HG03575 (cell line): ENCODE measurements around the gene CLIC6.

ENCODE experiments used
- ATAC-seq: cut with Tn5 transposase; IDR thresholded peaks from one replicate; pipeline ENCODE4 v1.9.1; 2021; ENCODE audit not compliant: unreplicated experiment, insufficient number of reproducible peaks, low FRiP score; ENCODE audit errors: extremely low read depth

The CLIC6 gene

GRCh38 chr21:34745557-34746255 lies 76.9 kb downstream of the CLIC6 start:
- ATAC-seq: no peak

DNA sequence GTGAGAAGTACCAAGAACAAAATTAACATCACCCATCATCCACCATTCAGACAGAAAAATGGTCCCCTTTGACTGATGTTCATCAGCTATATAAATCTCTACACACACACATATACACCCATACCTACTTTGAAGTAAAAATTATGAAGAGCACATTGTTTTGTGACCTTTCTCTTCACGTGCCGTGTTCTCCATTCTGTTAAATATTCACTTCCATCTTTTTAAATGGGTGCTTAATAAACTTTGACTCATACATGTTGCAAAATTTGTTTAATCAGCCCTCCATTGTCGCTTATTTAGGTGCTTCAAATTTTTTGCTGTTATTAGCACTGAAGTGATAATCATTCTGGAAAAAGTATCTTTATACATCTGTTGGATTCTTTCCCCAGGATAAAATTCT lies 80.1 kb downstream of the CLIC6 start:
- no peak for ATAC-seq

GRCh38 chr21:34754690-34755647 lies 86.2 kb downstream of the CLIC6 start:
- ATAC-seq: no peak

DNA sequence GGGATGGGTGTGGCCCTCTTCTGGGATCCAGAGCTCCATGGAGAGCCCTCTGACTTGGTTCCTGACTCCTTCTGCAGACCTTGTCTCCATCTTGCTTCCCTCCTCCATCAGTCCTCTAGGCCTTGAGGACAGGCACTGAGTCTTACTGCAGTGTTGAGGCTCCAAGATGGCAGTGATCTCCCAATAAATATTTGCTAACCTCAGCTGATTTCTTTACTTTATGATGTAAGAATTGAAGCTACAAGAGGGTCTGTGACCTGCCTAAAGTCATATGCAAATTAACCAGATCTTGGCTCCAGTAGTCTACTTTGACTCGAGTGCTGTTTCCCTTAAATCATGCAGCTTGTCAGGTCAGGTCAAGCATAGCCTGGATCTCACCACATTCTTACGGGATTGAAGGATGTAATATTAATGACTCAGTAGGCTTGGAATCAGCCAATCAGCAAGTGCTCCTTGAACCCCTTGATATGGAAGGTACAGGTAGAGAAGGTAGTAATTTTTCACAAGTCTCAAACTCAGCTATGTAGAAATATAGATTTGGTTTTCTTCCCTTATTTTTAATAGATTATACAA lies 93.0 kb downstream of the CLIC6 start:
- no peak for ATAC-seq

GRCh38 chr21:34762786-34763185 lies 94.0 kb downstream of the CLIC6 start:
- no peak for ATAC-seq

DNA sequence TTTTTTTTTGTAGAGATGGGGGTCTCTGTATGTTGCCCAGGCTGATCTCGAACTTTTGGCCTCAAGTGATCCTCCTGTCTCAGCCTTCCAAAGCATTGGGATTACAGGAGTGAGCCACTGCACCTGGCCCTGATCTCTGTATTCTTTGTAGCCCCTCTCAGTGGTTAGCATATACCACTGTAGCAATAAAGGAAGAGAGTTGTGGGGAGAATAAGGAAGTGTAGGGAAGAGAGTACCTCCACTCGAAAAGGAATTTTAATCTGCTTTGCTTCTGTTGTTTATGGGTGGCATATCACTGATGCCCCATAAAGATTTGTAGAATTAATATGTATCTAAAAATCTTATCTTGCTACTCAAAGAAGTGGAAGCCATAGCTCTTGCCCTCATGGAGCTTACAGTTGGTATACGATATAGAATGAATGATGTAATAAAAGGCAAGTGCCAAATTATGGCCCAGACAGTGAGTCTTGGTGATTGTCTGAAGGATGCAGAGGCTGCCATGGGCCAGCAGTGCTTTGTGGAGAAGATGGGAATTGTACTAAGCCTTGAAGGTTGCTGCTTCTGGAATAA lies 96.0 kb downstream of the CLIC6 start:
- no peak for ATAC-seq

GRCh38 chr21:34765619-34766018 lies 96.8 kb downstream of the CLIC6 start:
- no peak for ATAC-seq

DNA sequence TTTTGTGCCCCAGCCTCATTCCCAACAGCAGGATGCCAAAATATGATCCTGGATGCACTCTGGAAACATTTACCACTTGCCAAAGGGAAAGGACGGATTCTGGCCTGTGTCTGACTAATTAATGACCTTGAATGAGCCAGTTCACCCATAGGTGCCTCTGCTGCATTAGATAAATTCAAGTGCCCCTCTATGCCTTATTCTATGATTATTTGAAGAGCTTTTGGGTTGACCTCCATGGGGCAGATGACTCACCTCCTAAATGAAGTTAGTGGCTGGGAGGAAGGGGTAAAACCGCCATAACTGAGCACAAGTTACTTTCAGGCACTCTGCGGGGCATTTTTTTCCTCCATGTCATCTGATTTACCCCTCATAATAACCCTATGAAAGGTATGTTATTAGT lies 98.1 kb downstream of the CLIC6 start:
- no peak for ATAC-seq
